ENCODE measurements around the gene DKC1.
"Not testable (repeated sequence)": the region's sequence is repeated elsewhere in the genome, so short reads cannot be mapped to it uniquely, and the experiment has no call there.

The DKC1 gene

DNA sequence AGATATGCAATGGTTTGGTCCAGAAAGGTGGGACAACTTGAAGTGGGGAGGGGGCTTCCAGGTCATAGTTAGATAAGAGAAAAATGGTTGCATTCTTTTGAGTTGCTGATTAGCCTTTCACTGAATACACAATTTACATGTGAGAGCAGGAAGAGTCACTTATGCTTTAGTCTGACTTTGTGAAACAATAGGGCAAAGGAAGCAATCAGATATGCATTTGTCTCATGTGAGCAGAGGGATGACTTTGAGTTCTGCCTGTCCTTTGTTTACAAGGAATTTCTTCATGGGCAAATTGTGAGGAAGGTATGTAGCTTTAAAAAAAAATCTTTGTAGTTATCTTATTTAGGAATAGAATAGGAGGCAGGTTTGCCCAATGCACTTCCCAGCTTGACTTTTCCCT, 58.9 kb downstream of the DKC1 start:
- DNase-seq = no peak

DNA sequence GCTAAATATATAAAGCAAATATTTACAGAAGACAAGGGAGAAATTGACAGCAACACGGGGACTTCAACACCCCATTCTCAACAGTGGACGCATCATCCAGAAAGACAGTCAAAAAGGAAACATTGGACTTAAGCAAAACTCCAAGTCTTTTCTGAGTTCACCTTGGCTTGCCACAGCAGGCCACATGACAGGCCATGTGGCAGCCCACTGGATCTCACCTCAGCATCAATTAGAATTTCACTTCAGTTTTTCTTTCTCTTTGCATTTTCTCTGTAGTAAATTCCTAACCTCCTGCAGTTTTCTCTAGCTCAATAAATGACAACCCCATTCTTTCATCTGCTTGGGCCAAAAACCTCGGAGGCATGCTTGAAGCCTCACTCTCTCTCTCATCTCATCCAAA, 59.4 kb downstream of the DKC1 start:
- DNase-seq = no peak

DNA sequence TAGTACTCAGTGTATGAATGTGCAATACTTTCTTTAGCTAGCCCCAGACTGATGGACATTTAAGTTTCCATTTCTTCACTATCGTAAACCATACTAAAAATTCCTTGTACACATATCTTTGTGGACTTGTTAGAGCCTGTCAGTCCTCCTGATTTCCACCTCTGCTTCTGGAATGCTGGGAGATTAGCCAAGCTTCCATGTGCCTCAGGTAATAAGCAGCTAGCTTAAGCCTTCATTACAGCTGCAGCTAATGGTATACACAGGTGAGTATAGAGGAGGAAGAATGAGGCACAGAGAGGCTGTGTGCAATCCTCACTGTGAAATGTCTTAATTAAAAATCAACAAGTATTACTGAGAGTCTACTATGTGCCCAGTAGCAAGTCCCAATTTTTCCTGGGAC, 62.0 kb downstream of the DKC1 start:
- DNase-seq = no peak

DNA sequence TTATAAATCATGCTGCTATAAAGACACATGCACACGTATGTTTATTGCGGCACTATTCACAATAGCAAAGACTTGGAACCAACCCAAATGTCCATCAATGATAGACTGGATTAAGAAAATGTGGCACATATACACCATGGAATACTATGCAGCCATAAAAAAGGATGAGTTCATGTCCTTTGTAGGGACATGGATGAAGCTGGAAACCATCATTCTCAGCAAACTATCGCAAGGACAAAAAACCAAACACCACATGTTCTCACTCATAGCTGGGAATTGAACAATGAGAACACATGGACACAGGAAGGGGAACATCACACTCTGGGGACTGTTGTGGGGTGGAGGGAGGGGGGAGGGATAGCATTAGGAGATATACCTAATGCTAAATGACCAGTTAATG, 62.9 kb downstream of the DKC1 start:
- DNase-seq = not testable (repeated sequence)
